Aortic smooth muscle cell (primary cell): ENCODE data around the gene KANK2. TPM values are rescaled to one million over a fixed set of nuclear protein-coding genes. Genes with fewer than 3 reads are reported as not detected.

Experiments
- total RNA-seq: library from RNA; depleted of rRNA; stranded (reverse); fragments of >200 nt; gene quantifications from 2 replicates; pipeline ENCODE4 v1.2.3, GENCODE V29; 2014

Gene KANK2
- 438 and 450 TPM in 2 replicates for total RNA-seq

GRCh38 chr19:11197291-11198174 is at the start of gene KANK2:
Gene KANK2 (minus strand): TSS chr19:11197545. CDS start chr19:11194511, 3,034 bp downstream.

GRCh38 chr19:11239377-11240000 is 42.1 kb upstream of the KANK2 start, which contains the start of gene ANGPTL8:
Gene ANGPTL8 (plus strand): TSS chr19:11239619. CDS start chr19:11239638, 19 bp downstream.

GRCh38 chr19:11155373-11156120 is 41.8 kb downstream of the KANK2 start, which contains the start of gene SPC24:
Gene SPC24 (minus strand): TSS chr19:11155782. CDS start chr19:11155776, 6 bp downstream.

Other genes with a start within 250 kb of the KANK2 start
- gene SMARCA4, start 236.5 kb downstream of the KANK2 start, total RNA-seq: 59.2 and 62.4 TPM in 2 replicates
- 213 and 269 TPM in 2 replicates for gene LDLR, start 108.1 kb downstream of the KANK2 start, total RNA-seq
- gene SPC24, start 41.8 kb downstream of the KANK2 start, total RNA-seq: 69.1 and 70.3 TPM in 2 replicates
- not detected in 2 replicates for gene ANGPTL8, start 42.1 kb upstream of the KANK2 start, total RNA-seq
- gene DOCK6, start 65.0 kb upstream of the KANK2 start, total RNA-seq: 10.2 and 15.4 TPM in 2 replicates
- not detected in 2 replicates for gene TSPAN16, start 98.6 kb upstream of the KANK2 start, total RNA-seq
- gene RAB3D, start 142.1 kb upstream of the KANK2 start, total RNA-seq: 13.2 and 15.7 TPM in 2 replicates
- gene TMEM205, start 148.7 kb upstream of the KANK2 start, total RNA-seq: 59.2 and 85.5 TPM in 2 replicates
- 15.0 and 15.3 TPM in 2 replicates for gene CCDC159, start 149.0 kb upstream of the KANK2 start, total RNA-seq
- 11.6 and 12.1 TPM in 2 replicates for gene PLPPR2, start 157.9 kb upstream of the KANK2 start, total RNA-seq
- gene SWSAP1, start 177.1 kb upstream of the KANK2 start, total RNA-seq: 0.26 and 0.31 TPM in 2 replicates
- gene EPOR, start 186.8 kb upstream of the KANK2 start, total RNA-seq: 6.6 and 7.1 TPM in 2 replicates
- 3.7 and 4.2 TPM in 2 replicates for gene RGL3, start 221.8 kb upstream of the KANK2 start, total RNA-seq
- gene ODAD3, start 237.6 kb upstream of the KANK2 start, total RNA-seq: 0.37 and 0.79 TPM in 2 replicates
- gene PRKCSH, start 238.1 kb upstream of the KANK2 start, total RNA-seq: 126 and 127 TPM in 2 replicates